ENCODE data around the gene BBS9. TPM values are rescaled to one million over a fixed set of nuclear protein-coding genes. Genes with fewer than 3 reads are reported as not detected.

The BBS9 gene
- total RNA-seq, 1 donor from 2014 or later, result 19.6 TPM

GRCh38 chr7:33411020-33411419 is 281.7 kb downstream of the BBS9 start:
- Histone ChIP-seq H3K9me3 (peaks cover 6% of the 10 kb centered on the region), H3K4me3 (no peak overlapping the region), H3K27me3 (no peaks in the 10 kb centered on the region), H3K36me3 (no peaks in the 10 kb centered on the region), H3K4me1 (no peaks in the 10 kb centered on the region), H3K27ac (no peak overlapping the region)
- DNase-seq (no peak), ATAC-seq (no peak)
- no peak for TF ChIP-seq CTCF (IDR thresholded peaks at IDR 0.05)
- intact Hi-C loops (cut with DNase I), result no loop called here

GRCh38 chr7:33412331-33412730 is 283.0 kb downstream of the BBS9 start:
- DNase-seq, result no peak
- no peak for TF ChIP-seq CTCF (IDR thresholded peaks at IDR 0.05)
- Histone ChIP-seq H3K27ac (no peak overlapping the region), H3K27me3 (no peaks in the 10 kb centered on the region), H3K4me3 (no peak overlapping the region), H3K4me1 (no peaks in the 10 kb centered on the region), H3K36me3 (no peaks in the 10 kb centered on the region), H3K9me3 (peaks cover 3% of the 10 kb centered on the region)
- no peak for ATAC-seq
- intact Hi-C loops (cut with DNase I), result no loop called here

- intact Hi-C loops (cut with DNase I), result no loop called here
Measured at GRCh38 chr7:33418251-33418701, 288.9 kb downstream of the BBS9 start.

GRCh38 chr7:33420311-33420940 is 291.1 kb downstream of the BBS9 start:
- H3K27ac ChIP-seq, result no peak overlapping the region
- no peak for TF ChIP-seq CTCF (IDR thresholded peaks at IDR 0.05)
- H3K27me3 ChIP-seq, result no peaks in the 10 kb centered on the region
- no peaks in the 10 kb centered on the region for H3K36me3 ChIP-seq
- H3K9me3 ChIP-seq, result no peaks in the 10 kb centered on the region
- ATAC-seq (no peak), DNase-seq (no peak)
- no peak overlapping the region for H3K4me3 ChIP-seq
- no peaks in the 10 kb centered on the region for H3K4me1 ChIP-seq
- intact Hi-C loops (cut with DNase I), result no loop called here

More at GRCh38 chr7:33418251-33418701, 288.9 kb downstream of the BBS9 start:
- ATAC-seq, result no peak
- Histone ChIP-seq H3K36me3 (no peaks in the 10 kb centered on the region), H3K4me1 (no peaks in the 10 kb centered on the region), H3K9me3 (no peaks in the 10 kb centered on the region), H3K4me3 (no peak overlapping the region), H3K27me3 (no peaks in the 10 kb centered on the region), H3K27ac (no peak overlapping the region)
- TF ChIP-seq CTCF (IDR thresholded peaks at IDR 0.05), result no peak
- no peak for DNase-seq

GRCh38 chr7:33421429-33421828 is 292.1 kb downstream of the BBS9 start:
- no peak for DNase-seq
- ATAC-seq, result no peak
- Histone ChIP-seq H3K36me3 (no peaks in the 10 kb centered on the region), H3K4me3 (no peak overlapping the region), H3K27ac (no peak overlapping the region), H3K9me3 (no peaks in the 10 kb centered on the region), H3K27me3 (no peaks in the 10 kb centered on the region), H3K4me1 (no peaks in the 10 kb centered on the region)
- intact Hi-C loops (cut with DNase I), result no loop called here
- TF ChIP-seq CTCF (IDR thresholded peaks at IDR 0.05), result no peak

GRCh38 chr7:33422141-33422540 is 292.8 kb downstream of the BBS9 start:
- no peak for DNase-seq
- H3K36me3 ChIP-seq, result no peaks in the 10 kb centered on the region
- TF ChIP-seq CTCF (IDR thresholded peaks at IDR 0.05), result no peak
- no peak overlapping the region for H3K27ac ChIP-seq
- no peaks in the 10 kb centered on the region for H3K4me1 ChIP-seq
- H3K27me3 ChIP-seq, result no peaks in the 10 kb centered on the region
- H3K9me3 ChIP-seq, result no peaks in the 10 kb centered on the region
- ATAC-seq, result no peak
- intact Hi-C loops (cut with DNase I), result no loop called here
- no peak overlapping the region for H3K4me3 ChIP-seq
